Naive B cell (primary cell): ENCODE results near the gene SPATA20. TPM values are rescaled to one million over a fixed set of nuclear protein-coding genes. Genes with fewer than 3 reads are reported as not detected.
A peak's percentile ranks its signal among the peaks of the same experiment; 100 is the strongest.

Experiments used
- ATAC-seq, 2 donors: fragments of 150-1000 bp; cut with Tn5 transposase; 2 replicates each; pipeline ENCODE4 v1.10.0; 2021; ENCODE audit warnings: low read depth in 2 of 2, mild to moderate bottlenecking in 2 of 2, moderate library complexity in 2 of 2
- DNase-seq: peaks from one replicate; pipeline ENCODE4 v3.0.0; 2022
- H3K27ac Mint-ChIP-seq, 6 donors: one replicate each; pipeline ENCODE4 v1.8.0; 2020 to 2022; ENCODE audit warnings: mild to moderate bottlenecking in 6 of 6, mixed read lengths in 6 of 6, moderate library complexity in 5 of 6, inconsistent platforms in 2 of 6
- H3K27me3 Mint-ChIP-seq, 3 donors: one replicate each; pipeline ENCODE4 v1.8.0; 2021 to 2022; ENCODE audit warnings: mixed read lengths in 3 of 3, mild to moderate bottlenecking in 1 of 3
- H3K36me3 Mint-ChIP-seq, 2 donors: one replicate each; pipeline ENCODE4 v1.8.0; 2020 to 2022; ENCODE audit warnings: mixed read lengths in 2 of 2, inconsistent platforms in 1 of 2, mild to moderate bottlenecking in 1 of 2
- H3K4me1 Mint-ChIP-seq, 3 donors: one replicate each; pipeline ENCODE4 v1.8.0; 2020 to 2022; ENCODE audit warnings: mixed read lengths in 3 of 3, inconsistent platforms in 1 of 3, mild to moderate bottlenecking in 1 of 3, moderate library complexity in 1 of 3
- H3K4me3 Mint-ChIP-seq, 8 donors: one replicate each; pipeline ENCODE4 v1.8.0; 2020 to 2022; ENCODE audit warnings: mild to moderate bottlenecking in 8 of 8, mixed read lengths in 8 of 8, moderate library complexity in 8 of 8, inconsistent platforms in 2 of 8
- H3K9me3 Mint-ChIP-seq, 7 donors: one replicate each; pipeline ENCODE4 v1.8.0; 2020 to 2022; ENCODE audit warnings: mixed read lengths in 7 of 7, mild to moderate bottlenecking in 5 of 7, inconsistent platforms in 2 of 7, moderate library complexity in 1 of 7
- polyA plus RNA-seq, 6 donors: library from polyadenylated mRNA; unstranded; fragments of 300-500 nt; fragmentation: Illumina TruSeq; gene quantifications; one replicate each; pipeline ENCODE4 v1.2.3, GENCODE V29; 2021; ENCODE audit warnings: low read depth in 6 of 6

Gene SPATA20
- polyA plus RNA-seq, 6 donors from 2014 or later = 8.2 to 17.0 (median 11.9) TPM

GRCh38 chr17:50560185-50560824 is 13.3 kb downstream of the SPATA20 start, which contains the start of gene CACNA1G:
Gene CACNA1G, plus strand, starts transcription at chr17:50560715. Its CDS starts 745 bp downstream, at chr17:50561460.
- Mint-ChIP-seq H3K9me3 (no peaks in the 10 kb centered on the region), H3K4me3 (peak within 1 kb of the TSS; percentile 81 to 90 (median 86)), H3K27ac (peak within 1 kb of the TSS in 2 of 6 donors; percentile 41 to 60), H3K4me1 (peaks cover 21 to 33% (median 32%) of the 10 kb centered on the region in 3 donors), H3K36me3 (no peaks in the 10 kb centered on the region), H3K27me3 (peaks cover 42 to 80% (median 64%) of the 10 kb centered on the region in 3 donors)
- DNase-seq = peak; percentile 83
- ATAC-seq = peak; percentile 86 to 87

GRCh38 chr17:50560931-50561745 is 14.2 kb downstream of the SPATA20 start:
- H3K4me1 Mint-ChIP-seq = peaks cover 26 to 38% (median 32%) of the 10 kb centered on the region in 3 donors
- H3K36me3 Mint-ChIP-seq = no peaks in the 10 kb centered on the region
- H3K9me3 Mint-ChIP-seq = no peaks in the 10 kb centered on the region
- H3K27ac Mint-ChIP-seq = no peak overlapping the region
- peak; percentile 45 to 49 for ATAC-seq
- peak; percentile 34 for DNase-seq
- H3K27me3 Mint-ChIP-seq = peaks cover 48 to 84% (median 72%) of the 10 kb centered on the region in 3 donors
- H3K4me3 Mint-ChIP-seq = peak overlapping the region in 4 of 8 donors; percentile 32 to 86 (median 72)

DNA sequence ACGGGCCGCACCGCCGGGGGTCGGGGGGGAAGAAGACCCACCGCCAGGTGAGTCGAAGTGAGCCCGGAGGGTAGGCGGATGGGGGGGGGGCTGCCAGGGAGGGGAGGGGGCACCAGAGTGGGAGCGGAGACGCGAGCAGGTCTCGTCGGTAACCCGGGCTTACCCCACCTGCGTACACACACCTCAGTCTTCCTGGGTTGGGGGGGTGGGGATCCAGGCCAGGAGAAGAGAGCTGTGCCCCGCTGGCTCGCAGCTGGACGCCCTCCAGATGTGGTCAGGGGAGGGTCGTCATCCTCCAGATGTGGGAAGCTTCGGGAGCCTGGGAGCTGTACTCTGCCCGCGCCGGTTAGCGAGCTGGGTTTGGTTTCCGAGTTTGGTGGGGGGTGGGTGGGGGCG is 14.8 kb downstream of the SPATA20 start:
- H3K4me3 Mint-ChIP-seq = peak overlapping the region in 5 of 8 donors; percentile 48 to 84 (median 76)
- DNase-seq (no peak), ATAC-seq (no peak)
- no peak overlapping the region for H3K27ac Mint-ChIP-seq
- no peaks in the 10 kb centered on the region for H3K9me3 Mint-ChIP-seq
- peaks cover 54 to 84% (median 74%) of the 10 kb centered on the region in 3 donors for H3K27me3 Mint-ChIP-seq
- H3K4me1 Mint-ChIP-seq = peaks cover 26 to 38% (median 32%) of the 10 kb centered on the region in 3 donors
- no peaks in the 10 kb centered on the region for H3K36me3 Mint-ChIP-seq

DNA sequence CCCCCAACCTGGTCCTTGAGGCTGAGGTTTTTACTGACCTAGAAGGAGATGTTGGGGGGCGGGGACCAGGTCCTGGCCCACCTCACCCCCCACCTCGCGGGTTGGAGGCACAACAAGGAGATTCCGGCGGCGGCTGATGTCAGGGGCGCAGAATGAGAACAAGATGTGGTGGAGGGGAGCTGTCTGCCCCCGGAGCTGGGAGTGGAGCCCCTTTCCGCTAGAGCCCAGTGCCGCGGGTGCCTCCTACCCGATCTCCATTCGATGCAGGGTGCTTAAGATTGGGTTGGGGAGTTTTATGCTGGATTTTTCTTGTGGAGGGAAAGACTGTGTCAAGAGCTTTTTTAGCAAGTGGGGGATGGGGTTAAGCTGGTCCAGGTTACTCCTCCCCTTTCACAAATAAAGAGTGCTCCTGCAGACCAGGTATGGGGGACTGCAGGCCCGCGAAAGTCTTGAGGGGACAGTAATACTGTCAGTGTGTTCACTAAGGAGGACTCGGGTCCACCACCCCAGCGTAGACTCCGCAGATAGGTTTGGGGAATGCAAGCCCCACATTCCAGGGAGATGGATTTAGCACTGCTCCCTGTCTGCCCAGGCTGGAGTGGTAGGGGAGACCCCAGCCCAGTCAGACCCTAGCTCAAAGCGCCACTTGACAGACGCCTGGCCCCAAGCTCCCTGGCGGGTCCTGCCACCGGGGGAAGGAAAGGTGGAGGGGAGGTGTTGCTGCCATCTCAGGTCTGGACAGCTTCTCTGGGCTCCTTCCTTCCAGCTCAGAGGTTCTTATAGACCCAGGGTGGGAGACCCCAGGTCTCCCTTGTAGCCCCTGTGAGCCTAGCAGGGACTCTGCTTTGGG is 15.5 kb downstream of the SPATA20 start:
- Mint-ChIP-seq H3K36me3 (no peaks in the 10 kb centered on the region), H3K4me1 (peaks cover 26 to 38% (median 32%) of the 10 kb centered on the region in 3 donors), H3K27ac (peak overlapping the region in 3 of 6 donors; percentile 34 to 64 (median 60)), H3K4me3 (peak overlapping the region in 7 of 8 donors; percentile 10 to 84 (median 76)), H3K27me3 (peaks cover 59 to 84% (median 74%) of the 10 kb centered on the region in 3 donors), H3K9me3 (no peaks in the 10 kb centered on the region)
- DNase-seq = no peak
- no peak for ATAC-seq

DNA sequence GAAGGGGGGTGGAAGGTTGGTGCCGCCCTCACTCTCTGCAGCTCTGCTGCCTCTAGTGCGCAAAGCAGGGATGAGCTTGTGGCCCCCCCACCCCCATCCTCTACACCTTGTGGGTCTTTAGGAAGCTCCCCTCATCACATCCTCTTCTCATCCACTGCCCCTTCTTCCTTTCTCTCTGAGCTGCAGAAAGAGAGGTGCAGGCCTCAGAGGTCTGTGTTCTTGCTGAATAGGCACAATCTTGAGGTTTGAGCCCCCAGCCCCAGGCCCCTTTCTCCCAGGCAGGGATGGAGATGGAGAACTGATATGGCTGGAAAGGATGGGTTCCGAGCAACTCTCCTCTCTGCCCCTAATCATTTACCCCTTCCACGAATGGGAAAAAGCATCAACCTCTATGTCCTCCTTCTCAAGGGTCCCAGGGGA is 16.1 kb downstream of the SPATA20 start:
- Mint-ChIP-seq H3K36me3 (no peaks in the 10 kb centered on the region), H3K9me3 (no peaks in the 10 kb centered on the region), H3K4me3 (peak overlapping the region in 2 of 8 donors; percentile 49 to 76), H3K27ac (peak overlapping the region in 1 of 6 donors; percentile 43), H3K27me3 (peaks cover 59 to 84% (median 74%) of the 10 kb centered on the region in 3 donors), H3K4me1 (peaks cover 26 to 38% (median 32%) of the 10 kb centered on the region in 3 donors)
- ATAC-seq = no peak
- no peak for DNase-seq

GRCh38 chr17:50564916-50565315 is 17.9 kb downstream of the SPATA20 start:
- no peak for ATAC-seq
- Mint-ChIP-seq H3K4me3 (no peak overlapping the region), H3K36me3 (no peaks in the 10 kb centered on the region), H3K9me3 (no peaks in the 10 kb centered on the region), H3K27ac (peak overlapping the region in 3 of 6 donors; percentile 29 to 93 (median 92)), H3K4me1 (peaks cover 14 to 21% (median 19%) of the 10 kb centered on the region in 3 donors), H3K27me3 (peaks cover 54 to 76% (median 74%) of the 10 kb centered on the region in 3 donors)
- no peak for DNase-seq

DNA sequence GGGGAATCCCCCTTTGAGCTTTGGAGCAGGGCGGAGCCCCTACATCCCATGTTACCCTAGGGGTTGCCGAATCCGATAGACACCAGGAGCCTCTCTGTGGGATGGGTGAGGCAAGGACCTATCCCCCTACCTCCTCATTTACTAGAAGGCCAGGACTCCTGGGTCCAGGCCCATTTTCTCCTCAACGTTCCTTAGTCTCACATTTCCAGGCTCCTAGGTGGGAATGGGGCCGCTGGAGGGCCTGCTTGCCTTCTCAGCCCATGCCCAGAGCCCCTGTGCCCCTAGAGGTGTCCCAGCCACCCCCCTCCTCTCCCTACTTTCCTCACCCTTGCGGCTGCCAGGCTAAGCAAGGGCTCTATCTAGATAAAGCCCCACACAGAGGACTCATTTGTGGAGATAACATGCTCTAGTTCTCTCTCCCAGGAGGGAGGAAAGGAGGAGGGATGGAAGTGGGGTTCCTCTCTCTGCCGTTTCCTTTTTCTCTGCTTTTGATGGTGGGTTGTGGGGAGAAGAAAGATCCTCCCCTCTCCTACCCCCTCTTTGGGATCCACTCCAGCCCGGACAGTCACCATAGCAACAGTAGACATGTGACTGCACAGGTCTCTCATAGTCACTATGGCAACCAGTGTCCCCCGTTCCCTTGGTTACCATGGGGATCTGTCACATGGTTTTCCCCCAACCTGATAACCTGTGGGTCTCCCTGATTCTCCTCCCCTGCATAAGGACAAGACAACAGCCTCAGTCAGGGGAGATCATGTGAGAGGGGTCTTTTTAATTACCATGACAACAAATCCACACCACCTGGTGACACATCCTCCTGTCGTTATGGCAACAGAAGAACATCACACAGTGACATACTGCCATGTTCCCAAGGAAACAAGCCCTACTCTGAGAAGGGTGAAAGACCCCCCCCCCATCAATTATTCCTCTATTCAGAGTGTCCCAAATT is 18.7 kb downstream of the SPATA20 start:
- peaks cover 52 to 82% (median 78%) of the 10 kb centered on the region in 3 donors for H3K27me3 Mint-ChIP-seq
- H3K4me3 Mint-ChIP-seq = no peak overlapping the region
- no peaks in the 10 kb centered on the region for H3K9me3 Mint-ChIP-seq
- peaks cover 9 to 18% (median 16%) of the 10 kb centered on the region in 3 donors for H3K4me1 Mint-ChIP-seq
- ATAC-seq (peak; percentile 48 to 55), DNase-seq (no peak)
- peak overlapping the region; percentile 48 to 93 (median 76) for H3K27ac Mint-ChIP-seq
- no peaks in the 10 kb centered on the region for H3K36me3 Mint-ChIP-seq

- Mint-ChIP-seq H3K4me1 (peaks cover 8 to 18% (median 16%) of the 10 kb centered on the region in 3 donors), H3K36me3 (no peaks in the 10 kb centered on the region), H3K27ac (peak overlapping the region in 2 of 6 donors; percentile 21 to 93), H3K9me3 (no peaks in the 10 kb centered on the region), H3K27me3 (peaks cover 52 to 93% (median 89%) of the 10 kb centered on the region in 3 donors), H3K4me3 (no peak overlapping the region)
- ATAC-seq = no peak
- no peak for DNase-seq
Observed at GRCh38 chr17:50566886-50567285, 19.9 kb downstream of the SPATA20 start.

- H3K27me3 Mint-ChIP-seq = peaks cover 38 to 93% (median 88%) of the 10 kb centered on the region in 3 donors
- no peaks in the 10 kb centered on the region for H3K9me3 Mint-ChIP-seq
- ATAC-seq (no peak), DNase-seq (no peak)
- H3K4me3 Mint-ChIP-seq = no peak overlapping the region
- H3K27ac Mint-ChIP-seq = no peak overlapping the region
- no peaks in the 10 kb centered on the region for H3K36me3 Mint-ChIP-seq
- peaks cover 0 to 13% (median 10%) of the 10 kb centered on the region in 3 donors for H3K4me1 Mint-ChIP-seq
Observed at GRCh38 chr17:50568659-50569058, 21.7 kb downstream of the SPATA20 start.

DNA sequence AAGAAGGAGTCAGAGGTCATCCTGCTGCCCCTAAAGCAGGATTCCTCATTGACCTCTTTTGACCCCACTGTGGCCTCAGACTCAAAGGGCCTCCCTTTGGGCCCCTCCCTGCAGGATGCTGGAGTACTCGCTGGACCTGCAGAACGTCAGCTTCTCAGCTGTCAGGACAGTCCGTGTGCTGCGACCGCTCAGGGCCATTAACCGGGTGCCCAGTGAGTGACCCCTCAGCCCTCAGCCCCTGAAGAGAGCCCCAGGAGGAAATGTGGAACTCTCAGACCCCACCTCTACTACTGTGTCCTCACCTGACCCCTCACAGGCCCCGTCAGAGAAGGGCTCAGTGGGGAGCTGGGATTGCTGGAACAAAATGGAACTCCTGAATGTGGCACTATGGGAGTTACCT is 22.6 kb downstream of the SPATA20 start:
- ATAC-seq (no peak), DNase-seq (no peak)
- H3K36me3 Mint-ChIP-seq = no peaks in the 10 kb centered on the region
- peaks cover 37 to 89% (median 82%) of the 10 kb centered on the region in 3 donors for H3K27me3 Mint-ChIP-seq
- H3K9me3 Mint-ChIP-seq = no peaks in the 10 kb centered on the region
- no peak overlapping the region for H3K4me3 Mint-ChIP-seq
- peaks cover 0 to 12% (median 10%) of the 10 kb centered on the region in 3 donors for H3K4me1 Mint-ChIP-seq
- no peak overlapping the region for H3K27ac Mint-ChIP-seq

- DNase-seq (no peak), ATAC-seq (no peak)
- Mint-ChIP-seq H3K36me3 (no peaks in the 10 kb centered on the region), H3K4me3 (peak overlapping the region in 1 of 8 donors; percentile 75), H3K9me3 (no peaks in the 10 kb centered on the region), H3K27me3 (peaks cover 34 to 89% (median 78%) of the 10 kb centered on the region in 3 donors), H3K4me1 (peaks cover 0 to 8% (median 7%) of the 10 kb centered on the region in 3 donors), H3K27ac (no peak overlapping the region)
Observed at GRCh38 chr17:50570032-50570431, 23.1 kb downstream of the SPATA20 start.

GRCh38 chr17:50570528-50570927 is 23.6 kb downstream of the SPATA20 start:
- peaks cover 0 to 4% (median 3%) of the 10 kb centered on the region in 3 donors for H3K4me1 Mint-ChIP-seq
- ATAC-seq = no peak
- peaks cover 33 to 88% (median 73%) of the 10 kb centered on the region in 3 donors for H3K27me3 Mint-ChIP-seq
- no peaks in the 10 kb centered on the region for H3K36me3 Mint-ChIP-seq
- no peak for DNase-seq
- no peaks in the 10 kb centered on the region for H3K9me3 Mint-ChIP-seq
- peak overlapping the region in 1 of 8 donors; percentile 75 for H3K4me3 Mint-ChIP-seq
- no peak overlapping the region for H3K27ac Mint-ChIP-seq
